ENCODE results near the gene KTN1.

DNA sequence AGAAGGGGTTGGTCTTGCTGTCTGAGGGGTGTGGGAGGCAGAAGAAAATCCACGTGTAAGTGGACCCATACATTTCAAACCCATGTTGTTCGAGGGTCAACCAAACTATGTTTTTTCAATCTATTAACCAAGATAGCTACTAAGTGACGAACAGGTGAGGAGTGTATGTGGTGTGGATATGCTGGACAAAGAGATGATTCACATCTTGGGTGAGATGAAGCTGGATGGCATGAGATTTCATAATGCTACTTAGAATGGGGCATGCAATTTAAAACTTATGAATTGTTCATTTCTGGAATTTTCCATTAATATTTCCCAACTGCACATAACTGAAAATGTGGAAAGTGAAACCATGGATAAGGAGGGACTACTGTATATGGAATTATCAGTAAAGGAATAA, 17.9 kb upstream of the KTN1 start:
- TF ChIP-seq, protein P1, sequence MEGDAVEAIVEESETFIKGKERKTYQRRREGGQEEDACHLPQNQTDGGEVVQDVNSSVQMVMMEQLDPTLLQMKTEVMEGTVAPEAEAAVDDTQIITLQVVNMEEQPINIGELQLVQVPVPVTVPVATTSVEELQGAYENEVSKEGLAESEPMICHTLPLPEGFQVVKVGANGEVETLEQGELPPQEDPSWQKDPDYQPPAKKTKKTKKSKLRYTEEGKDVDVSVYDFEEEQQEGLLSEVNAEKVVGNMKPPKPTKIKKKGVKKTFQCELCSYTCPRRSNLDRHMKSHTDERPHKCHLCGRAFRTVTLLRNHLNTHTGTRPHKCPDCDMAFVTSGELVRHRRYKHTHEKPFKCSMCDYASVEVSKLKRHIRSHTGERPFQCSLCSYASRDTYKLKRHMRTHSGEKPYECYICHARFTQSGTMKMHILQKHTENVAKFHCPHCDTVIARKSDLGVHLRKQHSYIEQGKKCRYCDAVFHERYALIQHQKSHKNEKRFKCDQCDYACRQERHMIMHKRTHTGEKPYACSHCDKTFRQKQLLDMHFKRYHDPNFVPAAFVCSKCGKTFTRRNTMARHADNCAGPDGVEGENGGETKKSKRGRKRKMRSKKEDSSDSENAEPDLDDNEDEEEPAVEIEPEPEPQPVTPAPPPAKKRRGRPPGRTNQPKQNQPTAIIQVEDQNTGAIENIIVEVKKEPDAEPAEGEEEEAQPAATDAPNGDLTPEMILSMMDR (IDR thresholded peaks at IDR 0.05), result no peak
- no peak for TF ChIP-seq POLR2A (IDR thresholded peaks at IDR 0.05)
